Loucy (cell line): Measurements from ENCODE around the gene ELMO1.

ENCODE experiments used
- H2AFZ ChIP-seq: fragments of 200-600 bp; sonication (generic); 2 replicates; pipeline ENCODE4 v1.6.0; 2016; ENCODE audit warnings: antibody characterized with exemption, mild to moderate bottlenecking, low read length, moderate library complexity
- H3F3A ChIP-seq: fragments of 200-600 bp; 2 replicates; pipeline ENCODE4 v1.6.0; 2016; ENCODE audit warnings: antibody characterized with exemption, low read depth, mild to moderate bottlenecking
- H3K27me3 ChIP-seq: fragments of 200-600 bp; sonication (generic); 2 replicates; pipeline ENCODE4 v1.6.1; 2014; ENCODE audit warnings: low read length, mild to moderate bottlenecking; ENCODE audit not compliant: insufficient read depth, poor library complexity, severe bottlenecking
- H3K36me3 ChIP-seq: fragments of 200-600 bp; sonication (generic); 2 replicates; pipeline ENCODE4 v1.6.1; 2016; ENCODE audit warnings: low read length; ENCODE audit not compliant: insufficient read depth
- H3K4me1 ChIP-seq: fragments of 200-600 bp; sonication (generic); 2 replicates; pipeline ENCODE4 v1.5.1; 2014; ENCODE audit warnings: low read length, mild to moderate bottlenecking; ENCODE audit not compliant: insufficient read depth, poor library complexity, severe bottlenecking
- H3K4me2 ChIP-seq: fragments of 200-600 bp; sonication (generic); 2 replicates; pipeline ENCODE4 v1.6.0; 2014; ENCODE audit warnings: antibody characterized with exemption, low read length, low read depth, mild to moderate bottlenecking; ENCODE audit not compliant: poor library complexity, severe bottlenecking
- H3K4me3 ChIP-seq: fragments of 200-600 bp; sonication (generic); 2 replicates; pipeline ENCODE4 v1.5.1; 2014; ENCODE audit warnings: low read length, mild to moderate bottlenecking, mixed read lengths; ENCODE audit not compliant: poor library complexity, severe bottlenecking
- H3K79me2 ChIP-seq: fragments of 200-600 bp; sonication (generic); 2 replicates; pipeline ENCODE4 v1.6.1; 2014; ENCODE audit warnings: low read length; ENCODE audit not compliant: insufficient read depth
- H3K9ac ChIP-seq: fragments of 200-600 bp; sonication (generic); 2 replicates; pipeline ENCODE4 v1.6.0; 2014; ENCODE audit warnings: mild to moderate bottlenecking, low read depth, low read length, moderate library complexity; ENCODE audit not compliant: poor library complexity, severe bottlenecking
- H3K9me2 ChIP-seq: fragments of 200-600 bp; sonication (generic); replicated peaks from 2 replicates; pipeline ENCODE4 v1.6.1; 2016; ENCODE audit warnings: low read depth, low read length, mixed read lengths
- H3K9me3 ChIP-seq: fragments of 200-600 bp; sonication (generic); 2 replicates; pipeline ENCODE4 v1.6.1; 2014; ENCODE audit warnings: mild to moderate bottlenecking, antibody characterized with exemption, low read length, low read depth; ENCODE audit not compliant: insufficient read depth
- H4K20me1 ChIP-seq: fragments of 200-600 bp; sonication (generic); 2 replicates; pipeline ENCODE4 v1.6.0; 2014; ENCODE audit warnings: antibody characterized with exemption, low read length, mild to moderate bottlenecking; ENCODE audit not compliant: insufficient read depth, poor library complexity, severe bottlenecking
- CTCF ChIP-seq: fragments of 200-600 bp; sonication (generic); conservative IDR thresholded peaks from 2 replicates; pipeline ENCODE4 v1.5.1; 2014; ENCODE audit warnings: mild to moderate bottlenecking, antibody characterized with exemption, low read length
- EZH2phosphoT487 ChIP-seq: fragments of 200-600 bp; IDR thresholded peaks from 2 replicates; pipeline ENCODE4 v1.6.1; 2018; ENCODE audit warnings: antibody characterized with exemption, mild to moderate bottlenecking, moderate library complexity, borderline replicate concordance

The ELMO1 gene

DNA sequence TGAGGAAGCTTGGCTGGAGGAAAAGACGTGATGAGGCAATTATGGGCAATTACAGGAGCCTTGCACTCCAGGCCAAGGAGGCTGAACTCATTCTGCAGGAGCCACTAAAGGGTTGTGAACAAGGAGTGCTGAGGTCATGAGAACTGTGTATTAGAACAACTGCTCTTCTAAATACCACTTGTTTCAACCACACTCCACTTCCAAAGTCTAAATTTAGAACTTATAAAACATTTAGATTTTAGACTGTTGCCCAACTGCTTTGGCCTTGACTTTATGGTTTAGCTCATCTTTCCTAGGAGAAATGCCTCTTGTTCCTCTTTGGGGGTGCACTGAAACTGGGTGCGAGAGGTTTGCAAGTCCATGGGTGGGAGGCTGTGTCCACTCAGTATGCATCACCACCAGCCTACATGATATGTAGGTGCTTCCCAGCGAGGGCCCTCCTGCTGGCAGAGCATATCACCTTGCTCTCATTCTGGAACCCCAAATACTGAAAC, 524.7 kb downstream of the ELMO1 start:
- Histone ChIP-seq H4K20me1 (no peaks in the 10 kb centered on the region), H3K79me2 (no peaks in the 10 kb centered on the region), H3K4me3 (no peak overlapping the region), H3K9me2 (no peaks in the 10 kb centered on the region), H3F3A (no peaks in the 10 kb centered on the region), H3K27me3 (no peaks in the 10 kb centered on the region), H3K9me3 (no peaks in the 10 kb centered on the region), H3K4me1 (no peaks in the 10 kb centered on the region), H2AFZ (no peak overlapping the region), H3K36me3 (no peaks in the 10 kb centered on the region), H3K4me2 (no peak overlapping the region), H3K9ac (no peak overlapping the region)
- TF ChIP-seq EZH2phosphoT487 = no peak
- no peak for TF ChIP-seq CTCF

- Histone ChIP-seq H4K20me1 (no peaks in the 10 kb centered on the region), H3K9me2 (no peaks in the 10 kb centered on the region), H3K4me3 (no peak overlapping the region), H3K79me2 (no peaks in the 10 kb centered on the region), H3K4me2 (no peak overlapping the region), H3K9ac (no peak overlapping the region), H3K27me3 (no peaks in the 10 kb centered on the region), H2AFZ (no peak overlapping the region), H3F3A (no peaks in the 10 kb centered on the region), H3K4me1 (no peaks in the 10 kb centered on the region), H3K36me3 (no peaks in the 10 kb centered on the region), H3K9me3 (no peaks in the 10 kb centered on the region)
- TF ChIP-seq EZH2phosphoT487 (no peak), CTCF (no peak)
These were observed 525.5 kb downstream of the ELMO1 start for GRCh38 chr7:36923185-36923584.

DNA sequence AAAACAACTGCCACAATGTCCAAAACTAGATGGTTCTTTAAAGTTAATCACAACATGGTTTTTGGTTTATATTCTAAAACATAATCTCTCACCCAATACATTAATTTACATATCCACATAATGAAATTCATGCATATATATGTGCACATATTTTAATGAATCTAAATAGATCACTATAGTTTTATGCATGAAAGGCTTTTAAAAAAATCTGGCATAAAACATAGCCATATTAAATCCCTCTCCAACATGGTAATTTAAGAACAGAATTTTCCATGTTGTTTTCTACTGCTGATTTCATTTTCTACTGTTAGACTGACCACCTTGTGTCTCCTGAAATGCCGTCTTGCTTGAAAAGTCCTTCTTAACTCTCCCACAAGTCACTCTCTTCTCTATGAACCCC, 528.2 kb downstream of the ELMO1 start:
- no peaks in the 10 kb centered on the region for H4K20me1 ChIP-seq
- H3K9me2 ChIP-seq = no peaks in the 10 kb centered on the region
- no peak overlapping the region for H2AFZ ChIP-seq
- H3K36me3 ChIP-seq = peaks cover 8% of the 10 kb centered on the region; the same call in 1 of the 2 replicates
- no peaks in the 10 kb centered on the region for H3F3A ChIP-seq
- H3K4me2 ChIP-seq = no peak overlapping the region
- H3K9ac ChIP-seq = no peak overlapping the region
- no peaks in the 10 kb centered on the region for H3K27me3 ChIP-seq
- H3K9me3 ChIP-seq = no peaks in the 10 kb centered on the region
- H3K79me2 ChIP-seq = no peaks in the 10 kb centered on the region
- H3K4me1 ChIP-seq = no peaks in the 10 kb centered on the region
- no peak overlapping the region for H3K4me3 ChIP-seq
- no peak for TF ChIP-seq EZH2phosphoT487
- no peak for TF ChIP-seq CTCF
